Measurements from ENCODE around the gene SCO2. TPM values are rescaled to one million over a fixed set of nuclear protein-coding genes. Genes with fewer than 3 reads are reported as not detected.

Gene SCO2
- polyA plus RNA-seq, 1 experiment = 2.5 TPM

DNA sequence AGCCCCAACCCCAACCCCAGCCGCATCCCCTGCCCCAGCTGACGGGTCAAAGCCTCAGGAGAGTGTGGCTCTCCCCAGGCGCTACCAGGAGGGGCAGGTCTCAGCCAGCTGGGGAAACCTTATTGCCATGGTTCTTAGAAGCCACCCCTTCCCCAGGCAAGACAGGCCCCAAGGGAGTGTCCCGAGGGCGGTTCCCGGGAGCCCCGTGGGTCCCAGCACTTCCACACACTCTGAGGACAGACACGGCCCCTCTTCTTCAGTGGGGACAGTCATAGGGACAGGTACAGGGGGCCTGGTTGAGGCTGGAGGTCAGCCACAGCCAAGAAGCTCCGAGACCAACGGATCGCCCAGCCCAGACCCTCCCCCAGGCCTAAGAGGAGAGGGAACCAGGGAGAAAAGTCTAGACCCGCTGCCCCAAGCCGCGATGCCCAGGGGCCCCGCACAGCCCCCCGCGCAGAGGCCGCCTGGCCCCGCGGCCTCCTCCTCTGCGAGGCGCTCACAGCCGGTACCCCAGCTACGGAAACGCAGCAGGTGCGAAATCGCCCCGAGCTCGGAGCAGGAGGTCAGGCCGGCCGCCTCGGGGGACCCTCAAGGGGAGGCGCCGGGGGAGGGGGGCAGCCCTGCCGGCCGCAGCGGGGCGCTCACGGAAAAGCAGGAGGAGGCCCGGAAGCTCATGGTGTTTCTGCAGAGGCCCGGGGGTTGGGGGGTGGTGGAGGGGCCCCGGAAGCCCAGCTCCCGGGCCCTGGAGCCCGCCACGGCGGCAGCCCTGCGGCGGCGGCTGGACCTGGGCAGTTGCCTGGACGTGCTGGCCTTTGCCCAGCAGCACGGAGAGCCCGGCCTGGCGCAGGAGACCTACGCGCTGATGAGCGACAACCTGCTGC is 22.9 kb upstream of the SCO2 start:
- no peak for DNase-seq (ENCODE audit: low read depth)
- POLR2A ChIA-PET = no interaction called here
- TF ChIP-seq CTCF (IDR thresholded peaks at IDR 0.05; ENCODE audit: insufficient read depth, low read depth, low read length) = no peak
- Histone ChIP-seq H3K27me3 (ENCODE audit: control insufficient read depth, insufficient read depth, low read length) (peaks cover 31% of the 10 kb centered on the region), H3K36me3 (ENCODE audit: control insufficient read depth, insufficient read depth, low read length) (no peaks in the 10 kb centered on the region), H3K4me3 (ENCODE audit: low read depth, low read length) (no peak overlapping the region)
- CTCF ChIA-PET = interaction anchor here (0.8 to 2.0 kb wide), 4 partner anchors 12 to 22 kb away, joined by 4 to 16 read pairs (median 6); partner anchors contain the start of gene SYCE3

DNA sequence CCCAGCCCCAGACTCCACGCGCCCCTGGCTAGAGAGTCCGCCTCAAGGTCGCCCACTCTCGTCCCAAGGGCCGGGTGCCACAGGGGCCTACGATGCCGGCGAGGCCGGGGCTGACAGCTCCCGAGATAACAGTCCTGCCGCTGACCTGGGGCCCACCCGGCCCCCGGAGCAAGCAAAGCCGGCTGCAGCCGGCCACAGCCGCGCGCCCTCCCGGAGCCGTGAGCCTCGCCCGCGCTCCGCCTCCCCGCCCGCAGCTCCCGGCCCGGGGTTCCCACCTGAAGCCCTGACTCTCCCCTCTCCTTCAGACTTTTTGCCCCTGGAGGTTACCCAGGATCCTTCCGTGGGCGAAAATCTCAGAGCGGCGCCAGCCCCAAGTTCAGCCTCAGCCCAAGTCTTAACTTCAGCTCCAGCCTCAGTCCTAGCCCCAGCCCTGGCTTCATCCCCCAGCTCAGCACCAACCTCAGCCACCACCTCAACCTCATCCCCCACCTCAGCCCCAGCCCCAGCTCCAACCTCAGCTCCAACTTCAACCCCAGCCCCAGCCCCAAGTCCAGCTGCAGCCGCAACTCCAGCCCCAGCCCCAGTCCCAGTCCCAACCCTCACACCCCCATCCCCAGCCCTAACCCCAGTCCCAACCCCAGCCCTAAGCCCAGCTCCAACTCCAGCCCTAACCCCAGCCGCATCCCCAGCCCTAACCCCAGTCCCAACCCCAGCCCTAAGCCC is 22.0 kb upstream of the SCO2 start:
- POLR2A ChIA-PET = no interaction called here
- no peak for DNase-seq (ENCODE audit: low read depth)
- no peak for TF ChIP-seq CTCF (IDR thresholded peaks at IDR 0.05; ENCODE audit: insufficient read depth, low read depth, low read length)
- CTCF ChIA-PET = interaction anchor here (0.8 to 2.0 kb wide), 4 partner anchors 13 to 22 kb away, joined by 4 to 16 read pairs (median 6); partner anchors contain the start of gene SYCE3
- Histone ChIP-seq H3K36me3 (ENCODE audit: control insufficient read depth, insufficient read depth, low read length) (no peaks in the 10 kb centered on the region), H3K27me3 (ENCODE audit: control insufficient read depth, insufficient read depth, low read length) (peaks cover 31% of the 10 kb centered on the region), H3K4me3 (ENCODE audit: low read depth, low read length) (no peak overlapping the region)

DNA sequence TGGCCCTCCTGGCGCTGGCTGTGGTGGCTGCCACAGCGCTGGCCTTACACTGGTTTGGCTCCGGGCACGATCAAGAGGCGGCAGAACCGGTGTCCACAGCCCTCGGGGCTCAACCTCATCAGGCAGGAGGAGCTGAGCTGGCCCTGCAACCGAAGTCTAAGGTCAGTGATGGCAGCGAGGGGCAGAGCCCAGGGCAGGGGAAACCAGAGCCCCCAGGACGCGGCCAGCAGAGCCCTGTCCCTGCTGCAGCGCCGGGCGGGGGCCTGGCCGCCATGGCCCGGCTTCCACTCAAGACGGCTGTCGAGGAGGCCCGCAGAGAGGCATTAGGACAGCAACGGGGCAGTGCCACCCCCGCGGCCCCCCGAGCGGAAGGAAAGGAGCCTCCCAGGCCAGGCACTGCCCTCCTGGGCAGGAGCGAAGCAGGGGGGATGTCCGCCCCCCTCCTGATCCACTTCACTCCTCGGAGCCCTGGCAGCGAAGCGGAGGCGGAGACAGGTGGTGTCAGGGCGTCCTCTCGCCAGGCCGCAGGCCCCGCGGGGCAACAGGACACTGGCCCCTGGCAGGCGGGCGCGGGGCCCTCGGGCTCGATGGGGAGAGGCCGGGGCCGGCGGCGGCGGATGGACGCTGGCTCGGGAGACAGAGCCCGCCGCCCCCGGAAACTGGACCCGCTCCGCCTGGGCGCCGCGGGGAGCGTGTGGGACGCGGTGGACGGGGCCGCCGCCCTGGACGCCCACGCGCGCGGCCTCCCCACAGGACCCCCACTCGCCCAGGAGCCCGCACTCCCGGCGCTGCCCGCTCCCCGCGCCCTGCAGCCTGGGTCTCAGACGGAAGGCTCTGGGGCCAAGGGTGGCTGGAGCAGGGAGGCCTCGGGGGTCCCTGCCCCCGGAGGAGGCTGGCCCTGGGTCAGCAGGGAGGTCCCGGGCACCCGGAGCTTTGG is 21.2 kb upstream of the SCO2 start:
- no peaks in the 10 kb centered on the region for H3K36me3 ChIP-seq (ENCODE audit: control insufficient read depth, insufficient read depth, low read length)
- no peak for DNase-seq (ENCODE audit: low read depth)
- peaks cover 30% of the 10 kb centered on the region for H3K27me3 ChIP-seq (ENCODE audit: control insufficient read depth, insufficient read depth, low read length)
- ChIA-PET POLR2A (no interaction called here), CTCF (interaction anchor here (0.8 to 1.9 kb wide), 5 partner anchors 9 to 21 kb away, joined by 3 to 17 read pairs (median 4); partner anchors contain the start of genes SCO2 and SYCE3)
- H3K4me3 ChIP-seq (ENCODE audit: low read depth, low read length) = no peak overlapping the region
- TF ChIP-seq CTCF (IDR thresholded peaks at IDR 0.05; ENCODE audit: insufficient read depth, low read depth, low read length) = no peak

DNA sequence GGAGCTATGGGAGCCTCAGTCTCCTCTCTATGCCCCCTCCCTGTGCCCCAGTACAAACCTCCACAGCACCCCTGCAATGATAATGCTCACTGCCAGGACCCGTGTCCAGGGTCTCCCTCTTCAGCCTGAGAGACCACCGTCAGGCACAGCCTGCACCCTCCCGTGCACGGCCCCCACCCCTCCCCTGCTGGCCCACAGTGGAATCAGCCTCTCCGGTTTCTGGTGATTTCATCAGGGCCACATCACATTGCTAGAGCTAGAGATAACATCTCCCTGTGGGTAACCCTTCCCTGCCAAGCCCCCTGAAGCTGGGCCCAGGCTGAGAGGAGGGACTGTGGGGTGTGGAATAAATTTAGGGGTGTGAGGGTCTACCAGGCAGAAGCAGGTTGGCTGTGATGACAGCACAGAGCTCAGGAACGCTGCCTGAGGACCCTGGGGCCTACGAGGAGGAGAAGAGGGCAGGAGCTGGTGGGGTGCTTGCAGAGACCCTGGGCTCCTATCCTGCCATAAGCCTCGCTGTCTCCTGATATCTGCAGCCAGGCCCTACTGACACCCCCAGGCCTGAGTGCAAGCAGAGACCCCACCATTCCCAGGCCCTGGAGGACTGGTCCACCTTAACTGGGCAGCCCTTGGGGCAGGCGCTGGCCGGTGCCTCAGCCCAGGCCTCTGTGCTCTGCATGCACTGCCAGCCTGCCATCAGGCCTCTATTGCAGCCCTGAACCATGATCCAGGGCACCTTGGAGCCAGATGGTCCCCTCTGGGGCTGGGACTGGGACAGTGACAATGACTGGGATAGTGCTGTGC is 20.3 kb upstream of the SCO2 start, which contains the start of gene KLHDC7B:
KLHDC7B (plus strand) TSS at position 378 of the 804 bp plus-strand sequence; CDS start at position 723, 345 bp downstream.
- Histone ChIP-seq H3K4me3 (ENCODE audit: low read depth, low read length) (no peak within 1 kb of the TSS), H3K27me3 (ENCODE audit: control insufficient read depth, insufficient read depth, low read length) (peaks cover 30% of the 10 kb centered on the region), H3K36me3 (ENCODE audit: control insufficient read depth, insufficient read depth, low read length) (no peaks in the 10 kb centered on the region)
- ChIA-PET CTCF (interaction anchor here (0.8 to 1.8 kb wide), 6 partner anchors 10 to 75 kb away, joined by 3 to 17 read pairs (median 4); partner anchors contain the start of genes SCO2 and SYCE3), POLR2A (interaction anchor here (1.0 kb wide), 1 partner anchor 20 kb away, joined by 3 read pairs; the partner anchor contains the start of gene SCO2)
- DNase-seq (ENCODE audit: low read depth) = no peak
- peak; percentile 52 for TF ChIP-seq CTCF (IDR thresholded peaks at IDR 0.05; ENCODE audit: insufficient read depth, low read depth, low read length)
